ES-I3 (cell line): ENCODE data around the gene CDC73.
"Not testable (repeated sequence)": the region's sequence is repeated elsewhere in the genome, so short reads cannot be mapped to it uniquely, and the experiment has no call there.

Source experiments
- H3K36me3 ChIP-seq: 2 replicates; pipeline ENCODE4 v1.6.1; 2013; ENCODE audit warnings: mild to moderate bottlenecking, low read length, control low read depth, moderate library complexity; ENCODE audit not compliant: insufficient read depth
- H3K4me1 ChIP-seq: 2 replicates; pipeline ENCODE4 v1.6.1; 2013; ENCODE audit warnings: mild to moderate bottlenecking, control low read depth, low read length; ENCODE audit not compliant: insufficient read depth
- H3K9ac ChIP-seq: 2 replicates; pipeline ENCODE4 v1.6.1; 2013; ENCODE audit warnings: low read depth, mild to moderate bottlenecking, low read length, moderate library complexity
- H3K9me3 ChIP-seq: 2 replicates; pipeline ENCODE4 v1.6.1; 2013; ENCODE audit warnings: mild to moderate bottlenecking, low read length, moderate library complexity; ENCODE audit not compliant: control insufficient read depth, insufficient read depth

CDC73 gene

DNA sequence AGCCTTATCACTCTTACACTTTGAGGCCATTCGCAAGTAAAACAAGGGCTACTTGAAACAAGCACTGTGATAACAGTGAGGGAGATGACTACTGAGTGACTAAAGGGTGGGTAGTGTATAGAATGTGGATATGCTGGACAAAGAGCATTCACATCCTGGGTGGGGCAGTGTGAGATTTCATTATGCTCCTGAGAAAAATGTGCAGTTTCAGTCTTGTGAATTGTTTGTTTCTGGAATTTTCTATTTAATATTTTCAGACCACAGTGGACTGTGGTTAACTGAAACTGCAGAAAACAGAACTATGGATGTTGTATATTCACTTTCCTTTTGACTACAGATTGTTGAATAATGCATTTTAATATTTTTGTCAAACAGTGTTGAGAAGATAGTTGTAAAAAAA, 89.7 kb downstream of the CDC73 start:
- Histone ChIP-seq H3K36me3 (no peaks in the 10 kb centered on the region), H3K9ac (no peak overlapping the region)

DNA sequence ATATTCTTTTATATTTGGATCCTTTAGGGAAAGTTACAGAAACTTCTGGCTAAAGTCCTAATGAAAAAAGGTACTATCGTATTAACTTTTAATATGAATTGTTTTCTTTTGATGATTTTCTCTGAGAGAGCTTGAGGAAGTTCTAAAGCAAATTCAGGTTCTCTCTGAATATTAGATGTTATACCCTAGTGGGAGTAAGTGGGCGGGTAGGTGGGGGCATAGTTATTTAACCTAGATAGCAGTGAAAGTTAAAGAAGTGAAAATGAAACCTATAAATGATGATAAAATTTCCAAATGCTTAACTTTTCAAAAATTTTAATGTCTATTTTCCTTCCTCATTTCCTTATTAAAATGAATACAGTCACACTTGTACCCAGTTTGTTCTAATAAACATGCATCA, 90.8 kb downstream of the CDC73 start:
- Histone ChIP-seq H3K4me1 (peaks cover 4% of the 10 kb centered on the region; the same call in 1 of the 2 replicates), H3K9ac (no peak overlapping the region), H3K9me3 (no peaks in the 10 kb centered on the region), H3K36me3 (no peaks in the 10 kb centered on the region)

More for the DNA sequence above, 89.7 kb downstream of the CDC73 start:
- peaks cover under 1% of the 10 kb centered on the region; the same call in 1 of the 2 replicates for H3K4me1 ChIP-seq
- peaks cover 3% of the 10 kb centered on the region; the same call in 1 of the 2 replicates for H3K9me3 ChIP-seq

DNA sequence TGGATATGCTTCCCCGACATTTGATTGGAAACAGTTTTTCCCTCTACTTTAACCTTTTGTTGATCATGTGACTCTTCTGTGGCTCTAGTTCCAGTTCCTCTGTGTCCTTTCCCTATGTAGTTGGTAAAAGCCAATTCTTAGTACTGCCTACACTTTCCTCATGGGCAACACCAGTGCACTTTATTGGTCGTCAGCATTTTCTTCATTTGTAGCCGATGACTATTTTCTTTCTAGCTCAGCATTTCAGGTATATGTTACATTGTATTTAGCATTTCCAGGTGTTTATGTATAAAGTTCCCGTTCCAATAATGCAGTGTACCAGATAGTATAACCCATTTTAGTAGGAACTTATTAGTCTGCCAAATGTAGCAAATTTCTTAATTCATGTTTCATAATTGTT, 92.2 kb downstream of the CDC73 start:
- H3K9ac ChIP-seq: no peak overlapping the region
- H3K36me3 ChIP-seq: no peaks in the 10 kb centered on the region
- H3K9me3 ChIP-seq: no peaks in the 10 kb centered on the region
- peaks cover 4% of the 10 kb centered on the region; the same call in 1 of the 2 replicates for H3K4me1 ChIP-seq

DNA sequence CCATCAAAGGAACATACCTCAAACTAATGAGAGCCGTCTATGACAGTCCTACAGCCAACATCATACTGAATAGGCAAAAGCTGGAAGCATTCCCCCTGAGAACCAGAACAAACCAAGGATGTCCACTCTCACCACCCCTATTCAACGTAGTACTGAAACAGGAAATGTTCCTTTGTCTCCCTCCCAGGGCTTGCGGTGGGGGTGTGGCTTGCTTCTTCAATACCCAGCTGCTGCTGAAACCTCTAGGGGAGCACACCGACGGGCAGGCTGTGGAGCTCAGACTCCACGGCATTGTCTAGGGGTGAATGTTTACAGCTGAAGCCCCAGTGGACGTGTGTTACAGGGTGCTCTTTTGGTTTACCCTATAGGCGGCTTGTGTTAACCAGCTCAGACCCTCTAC, 95.1 kb downstream of the CDC73 start:
- no peak overlapping the region for H3K9ac ChIP-seq
- peaks cover 9% of the 10 kb centered on the region; the same call in 1 of the 2 replicates for H3K4me1 ChIP-seq
- H3K9me3 ChIP-seq: no peaks in the 10 kb centered on the region
- no peaks in the 10 kb centered on the region for H3K36me3 ChIP-seq

DNA sequence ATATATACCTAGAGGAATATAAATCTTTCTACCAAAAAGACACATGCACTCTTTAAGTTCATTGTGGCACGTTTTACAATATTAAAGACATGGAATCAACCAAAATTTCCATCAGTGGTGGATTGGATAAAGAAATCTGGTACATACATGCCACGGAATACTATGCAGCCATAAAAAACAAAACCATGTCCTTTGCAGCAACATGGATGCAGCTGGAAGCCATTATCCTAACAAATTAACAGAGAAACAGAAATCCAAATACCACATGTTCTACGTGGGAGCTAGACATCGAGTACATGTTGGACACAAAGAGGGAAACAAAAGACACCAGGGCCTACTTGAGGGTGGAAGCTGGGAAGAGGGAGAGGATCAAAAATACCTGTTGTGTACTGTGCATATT, 97.6 kb downstream of the CDC73 start:
- Histone ChIP-seq H3K9ac (no peak overlapping the region), H3K9me3 (no peaks in the 10 kb centered on the region), H3K4me1 (peaks cover 9% of the 10 kb centered on the region; the same call in 1 of the 2 replicates), H3K36me3 (no peaks in the 10 kb centered on the region)

DNA sequence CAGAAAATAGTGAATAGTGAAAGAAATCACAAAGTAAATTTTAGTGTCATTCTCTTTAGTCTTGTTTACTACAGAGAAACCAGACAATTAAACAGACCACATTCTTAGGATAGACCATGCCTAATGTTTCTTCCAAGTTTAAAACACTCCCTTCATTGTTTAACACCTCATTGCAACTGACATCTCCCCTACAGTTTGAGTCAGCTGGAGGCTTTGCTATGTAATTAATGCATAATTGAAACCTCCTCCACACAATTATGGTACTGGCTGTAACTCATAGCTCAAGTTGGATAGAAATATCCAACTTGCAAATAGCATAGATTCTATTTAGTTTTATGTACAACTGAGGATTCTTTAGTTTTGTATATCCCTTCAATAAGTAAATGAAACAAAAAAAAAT, 99.8 kb downstream of the CDC73 start:
- Histone ChIP-seq H3K9me3 (no peaks in the 10 kb centered on the region), H3K9ac (no peak overlapping the region), H3K4me1 (peaks cover 7% of the 10 kb centered on the region; the same call in 1 of the 2 replicates), H3K36me3 (no peaks in the 10 kb centered on the region)

DNA sequence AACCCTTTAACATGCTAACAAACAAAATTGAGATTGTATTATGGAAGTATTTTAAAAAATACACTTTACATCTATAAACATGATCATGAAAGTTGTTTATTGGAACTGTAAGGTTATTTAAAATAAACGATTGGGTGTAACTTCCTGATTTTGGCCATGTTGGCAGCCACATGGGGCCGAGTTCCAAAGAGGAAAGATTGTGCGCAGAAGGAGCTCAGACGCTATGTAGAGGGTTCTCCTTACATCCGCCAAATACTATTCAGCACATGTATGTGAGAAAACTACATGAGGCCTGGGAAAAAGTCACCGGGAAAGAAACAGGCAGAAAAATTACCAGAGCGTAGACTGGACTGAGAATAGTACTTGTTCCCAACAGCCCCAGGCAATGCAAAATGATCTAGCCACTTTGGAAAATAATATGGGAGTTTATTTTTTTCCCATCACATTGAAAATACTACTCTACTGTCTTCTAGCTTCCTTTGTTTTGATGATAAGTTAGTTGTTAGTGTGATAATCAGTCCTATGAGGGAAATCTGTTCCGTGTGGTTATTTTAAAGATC, 100.3 kb downstream of the CDC73 start:
- peaks cover 5% of the 10 kb centered on the region; the same call in 1 of the 2 replicates for H3K4me1 ChIP-seq
- H3K36me3 ChIP-seq: no peaks in the 10 kb centered on the region
- no peaks in the 10 kb centered on the region for H3K9me3 ChIP-seq
- no peak overlapping the region for H3K9ac ChIP-seq

DNA sequence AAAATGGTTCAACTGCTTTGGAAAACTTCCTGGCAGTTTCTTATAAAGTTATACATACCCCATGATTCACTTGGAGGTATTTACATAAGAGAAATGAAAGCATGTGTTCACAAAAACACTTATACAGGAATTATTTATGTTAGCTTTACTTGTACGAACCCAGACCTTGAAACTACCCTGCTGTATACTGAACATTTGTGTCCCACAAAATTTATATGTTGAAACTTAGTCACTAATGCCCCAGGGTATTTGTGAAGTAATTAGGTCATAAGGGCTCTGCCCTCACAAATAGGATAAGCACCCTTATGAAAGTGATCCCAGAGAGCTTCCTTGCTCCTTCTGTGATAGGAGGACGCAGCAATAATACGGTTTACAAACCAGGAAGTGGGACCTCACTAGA, 107.3 kb downstream of the CDC73 start:
- Histone ChIP-seq H3K4me1 (no peaks in the 10 kb centered on the region), H3K9me3 (no peaks in the 10 kb centered on the region), H3K36me3 (no peaks in the 10 kb centered on the region), H3K9ac (no peak overlapping the region)

DNA sequence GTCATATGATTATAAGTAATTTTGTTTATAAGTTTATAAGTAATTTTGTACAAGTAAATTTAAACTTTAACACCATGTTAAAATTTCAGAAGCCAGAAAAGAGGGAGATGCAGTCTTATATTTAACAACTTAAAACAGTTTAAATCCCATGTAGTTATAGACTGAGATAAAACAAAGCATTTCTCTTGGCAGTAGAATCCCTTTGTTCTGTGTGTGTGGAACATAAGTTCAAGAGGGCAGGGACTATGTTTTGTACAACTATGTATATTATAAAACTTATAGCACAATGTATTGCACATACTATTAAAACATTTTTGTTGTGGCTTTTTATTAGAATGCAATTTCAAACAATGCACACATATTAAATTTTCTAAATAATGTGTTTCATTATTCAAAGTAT, 109.3 kb downstream of the CDC73 start:
- H3K4me1 ChIP-seq, H3K36me3 ChIP-seq, H3K9ac ChIP-seq, H3K9me3 ChIP-seq: not testable (repeated sequence)

DNA sequence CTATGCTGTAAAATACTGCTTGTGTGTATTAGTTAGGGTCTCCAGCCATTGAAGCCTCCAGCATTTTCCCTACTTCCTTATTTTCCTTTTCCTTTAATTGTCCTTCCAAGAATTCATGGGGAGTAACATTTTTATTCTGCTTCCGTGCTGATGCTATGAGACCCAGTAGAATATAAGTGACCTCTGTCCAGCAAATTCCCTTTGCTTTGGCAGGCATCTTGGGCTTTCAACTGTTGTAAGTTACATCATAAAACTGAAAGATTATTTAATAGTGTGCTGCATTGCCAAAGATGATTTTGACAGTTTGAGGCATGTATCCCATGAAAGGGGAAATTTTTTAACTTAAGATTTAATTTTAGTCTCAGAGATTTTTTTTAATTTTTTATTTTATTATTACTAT, 112.7 kb downstream of the CDC73 start:
- H3K9me3 ChIP-seq: no peaks in the 10 kb centered on the region
- no peak overlapping the region for H3K9ac ChIP-seq
- no peaks in the 10 kb centered on the region for H3K4me1 ChIP-seq
- H3K36me3 ChIP-seq: no peaks in the 10 kb centered on the region; the same call in 1 of the 2 replicates

DNA sequence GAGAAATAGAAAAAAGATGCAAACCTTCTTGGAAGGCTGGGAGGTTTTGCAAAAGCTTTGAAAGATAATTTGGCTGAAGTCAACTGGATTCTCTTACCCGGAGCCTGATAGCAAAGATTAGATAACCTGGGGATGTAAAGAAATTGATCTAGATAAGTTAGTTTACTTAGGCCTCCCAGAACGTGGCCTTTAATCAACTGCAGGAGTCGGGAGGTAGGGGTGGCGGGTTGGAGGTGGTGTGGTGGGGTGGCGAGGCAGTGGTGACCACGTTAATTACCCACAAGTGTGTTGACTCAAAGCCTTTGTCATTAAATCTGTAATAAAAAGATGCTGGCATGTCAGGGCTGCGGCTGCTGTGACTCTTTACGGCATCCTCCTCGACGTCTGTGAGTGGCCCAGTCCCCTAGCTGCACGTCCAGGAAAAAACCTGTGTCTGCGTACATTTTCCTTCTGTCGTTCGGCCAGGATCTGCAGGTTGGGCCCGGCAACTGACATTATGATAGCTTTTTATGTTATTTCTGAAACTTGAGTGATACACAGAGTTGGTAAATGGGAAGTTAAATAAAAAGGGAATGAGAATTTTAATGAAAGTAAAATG, 115.6 kb downstream of the CDC73 start:
- no peaks in the 10 kb centered on the region for H3K4me1 ChIP-seq
- no peak overlapping the region for H3K9ac ChIP-seq
- no peaks in the 10 kb centered on the region for H3K9me3 ChIP-seq
- no peaks in the 10 kb centered on the region; the same call in 1 of the 2 replicates for H3K36me3 ChIP-seq

DNA sequence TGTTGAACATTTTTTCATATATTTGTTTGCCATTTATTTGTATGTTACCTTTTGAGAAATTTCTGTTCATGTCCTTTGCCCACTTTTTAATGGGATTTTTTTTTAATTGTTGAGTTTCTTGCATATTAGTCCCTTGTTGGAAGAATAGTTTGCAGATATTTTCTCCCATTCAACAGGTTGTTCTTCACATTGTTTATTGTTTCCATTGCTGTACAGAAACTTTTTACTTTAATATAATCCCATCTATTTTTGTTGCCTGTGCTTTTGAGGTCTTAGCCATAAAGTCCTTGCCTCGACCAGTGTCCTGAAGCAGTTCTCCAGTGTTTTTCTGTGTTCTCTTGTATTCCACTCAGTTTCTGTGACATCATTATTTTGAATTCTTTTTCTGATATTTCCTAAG, 118.8 kb downstream of the CDC73 start:
- no peaks in the 10 kb centered on the region for H3K9me3 ChIP-seq
- H3K9ac ChIP-seq: no peak overlapping the region
- no peaks in the 10 kb centered on the region for H3K4me1 ChIP-seq
- H3K36me3 ChIP-seq: no peaks in the 10 kb centered on the region; the same call in 1 of the 2 replicates

DNA sequence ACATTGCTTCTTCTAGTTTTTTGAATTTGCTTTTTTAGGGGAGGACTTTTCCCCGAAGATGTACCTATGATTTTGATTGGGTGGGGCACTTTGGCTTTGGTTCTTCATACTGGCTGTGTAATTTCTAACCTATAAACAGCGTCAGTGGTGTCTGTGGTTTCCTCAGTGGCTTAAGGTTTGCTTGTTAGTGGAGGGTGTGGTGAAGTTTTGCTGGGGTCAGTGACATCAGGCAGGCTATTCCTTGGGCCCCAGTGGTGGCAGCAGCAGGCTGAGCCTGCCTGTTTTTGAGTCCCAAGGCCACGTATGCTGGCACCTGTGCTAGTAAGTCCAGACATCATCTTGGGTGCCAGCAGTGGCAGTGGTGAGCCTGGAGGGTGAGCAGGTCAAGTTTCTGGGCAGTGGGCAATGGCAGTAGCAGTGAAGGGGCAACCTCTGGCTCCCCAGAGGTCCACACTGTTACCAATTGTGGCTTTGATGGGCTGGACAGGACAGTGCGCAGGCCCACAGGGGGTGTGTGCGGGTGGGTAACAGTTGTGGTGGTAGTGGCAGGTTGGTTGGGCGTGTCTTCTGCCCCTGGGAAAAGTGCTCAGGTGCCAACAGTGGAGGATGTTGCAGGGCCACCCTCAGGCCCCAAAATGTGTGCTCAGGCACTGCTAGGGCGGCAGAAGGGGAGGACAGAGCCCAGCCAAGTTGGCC, 119.4 kb downstream of the CDC73 start:
- H3K36me3 ChIP-seq: no peaks in the 10 kb centered on the region; the same call in 1 of the 2 replicates
- H3K4me1 ChIP-seq: no peaks in the 10 kb centered on the region
- no peak overlapping the region for H3K9ac ChIP-seq
- no peaks in the 10 kb centered on the region for H3K9me3 ChIP-seq

DNA sequence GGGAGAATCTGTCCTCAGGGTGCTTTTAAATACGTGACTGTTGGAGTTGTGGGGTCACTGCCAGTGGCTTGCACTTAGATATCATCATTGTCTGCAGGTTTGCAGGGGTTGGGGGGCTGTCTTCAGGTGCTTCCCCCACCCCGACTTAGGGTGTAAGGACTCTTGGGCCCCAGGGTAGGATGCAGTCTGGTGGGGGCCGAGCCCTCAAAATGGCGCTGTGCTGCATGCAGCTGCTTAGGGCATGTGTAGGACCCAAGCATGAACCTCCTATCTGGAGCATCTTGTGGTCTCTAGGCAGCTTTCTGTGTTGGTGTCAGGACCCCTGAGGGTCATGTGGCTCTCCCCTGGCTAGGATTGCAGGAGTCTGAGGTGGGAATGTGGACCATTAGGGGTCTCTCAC, 120.2 kb downstream of the CDC73 start:
- Histone ChIP-seq H3K9me3 (no peaks in the 10 kb centered on the region), H3K36me3 (no peaks in the 10 kb centered on the region; the same call in 1 of the 2 replicates)

DNA sequence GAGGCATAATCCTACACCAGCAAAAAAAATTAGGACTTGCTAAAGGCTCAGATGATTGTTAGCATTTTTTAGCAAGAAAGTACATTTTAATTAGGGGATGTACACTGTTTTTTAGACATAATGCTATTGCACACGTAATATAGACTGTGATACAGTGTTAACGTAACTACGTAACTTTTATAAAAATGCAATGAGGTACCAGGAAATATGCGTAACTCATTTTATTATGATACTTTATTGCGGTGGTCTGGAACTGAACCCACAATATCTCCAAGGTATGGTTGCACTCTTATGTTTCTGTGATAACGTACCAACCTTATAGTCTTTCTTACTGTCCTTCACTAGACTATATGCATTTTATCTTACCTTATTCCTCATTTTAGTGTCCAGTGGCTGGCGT, 127.4 kb downstream of the CDC73 start:
- H3K4me1 ChIP-seq: no peaks in the 10 kb centered on the region
- H3K9ac ChIP-seq: no peak overlapping the region
- H3K9me3 ChIP-seq: peaks cover 6% of the 10 kb centered on the region; the same call in 1 of the 2 replicates
- peaks cover 3% of the 10 kb centered on the region; the same call in 1 of the 2 replicates for H3K36me3 ChIP-seq

More for the DNA sequence above, 120.2 kb downstream of the CDC73 start:
- Histone ChIP-seq H3K9ac (no peak overlapping the region), H3K4me1 (no peaks in the 10 kb centered on the region)
